Liver (tissue), 3 donors: Measurements from ENCODE around the gene FAM3B.

Source experiments
- ATF3 ChIP-seq: IDR thresholded peaks from 2 replicates; pipeline ENCODE4 v1.6.1; 2016; ENCODE audit warnings: antibody characterized with exemption
- CTCF ChIP-seq: fragments of 150-350 bp; IDR thresholded peaks from 2 replicates; pipeline ENCODE4 v1.5.1; 2017; ENCODE audit warnings: improper control_type of control experiment, low read depth, low read length; ENCODE audit not compliant: missing input control
- MAX ChIP-seq: IDR thresholded peaks from 2 replicates; pipeline ENCODE4 v1.6.1; 2016; ENCODE audit warnings: antibody characterized with exemption
- REST ChIP-seq: IDR thresholded peaks from 2 replicates; pipeline ENCODE4 v1.6.1; 2016; ENCODE audit warnings: antibody characterized with exemption, mild to moderate bottlenecking
- TAF1 ChIP-seq: conservative IDR thresholded peaks from 2 replicates; pipeline ENCODE4 v1.6.1; 2016; ENCODE audit warnings: antibody characterized with exemption, mild to moderate bottlenecking
- YY1 ChIP-seq: IDR thresholded peaks from 2 replicates; pipeline ENCODE4 v1.6.1; 2016; ENCODE audit warnings: antibody characterized with exemption, mild to moderate bottlenecking
- donor health status: healthy.
- donor health status: healthy.

GRCh38 chr21:41390043-41390639 is 73.5 kb downstream of the FAM3B start:
- no peak for TF ChIP-seq CTCF
- TF ChIP-seq ATF3 = no peak
- TF ChIP-seq REST = no peak
- no peak for TF ChIP-seq YY1
- no peak for TF ChIP-seq MAX
- TF ChIP-seq TAF1 = no peak
